GM19467 (cell line): ENCODE results near the gene ANO10.

Experiments used
- ATAC-seq: cut with Tn5 transposase; IDR thresholded peaks from one replicate; pipeline ENCODE4 v1.9.1; 2021; ENCODE audit warnings: mild to moderate bottlenecking, moderate library complexity; ENCODE audit not compliant: unreplicated experiment

The ANO10 gene

DNA sequence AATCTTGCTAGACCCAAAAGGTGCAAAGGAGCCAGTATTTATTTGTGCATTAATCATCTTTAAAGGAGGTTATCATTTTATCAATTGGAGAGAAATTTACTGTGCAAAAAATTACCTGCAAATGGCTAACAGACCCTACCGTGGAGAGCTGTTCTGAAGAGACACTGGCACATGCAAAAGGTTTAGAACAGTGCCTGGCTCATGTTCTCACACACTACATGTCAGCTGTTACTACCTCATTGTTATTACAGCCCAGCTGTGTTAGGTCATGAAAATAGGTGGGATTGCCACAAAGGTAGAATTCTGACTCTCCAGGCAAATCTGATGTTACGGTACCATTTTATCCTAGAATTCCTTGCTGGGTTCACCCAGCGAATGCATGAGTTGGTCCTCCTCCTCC lies 198.2 kb downstream of the ANO10 start:
- ATAC-seq: no peak

DNA sequence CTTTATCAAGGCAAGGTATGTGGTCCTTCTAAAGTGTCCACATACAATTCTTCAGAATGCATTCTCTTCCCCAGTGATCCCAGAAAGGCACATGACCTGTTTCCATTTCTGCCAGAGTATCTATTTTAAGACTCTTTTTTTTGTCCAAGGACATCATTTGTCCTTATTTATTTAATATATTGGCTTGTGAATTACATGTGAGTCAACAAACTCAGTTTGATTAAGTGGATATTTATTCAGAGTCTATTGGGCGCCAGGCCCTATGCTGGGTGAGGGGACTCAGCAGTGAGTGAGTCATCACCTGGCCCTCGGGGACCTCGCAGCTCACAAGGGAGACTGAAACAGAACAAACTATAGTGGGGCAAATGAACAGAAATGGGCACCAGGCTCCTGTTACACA lies 198.7 kb downstream of the ANO10 start:
- ATAC-seq: no peak

DNA sequence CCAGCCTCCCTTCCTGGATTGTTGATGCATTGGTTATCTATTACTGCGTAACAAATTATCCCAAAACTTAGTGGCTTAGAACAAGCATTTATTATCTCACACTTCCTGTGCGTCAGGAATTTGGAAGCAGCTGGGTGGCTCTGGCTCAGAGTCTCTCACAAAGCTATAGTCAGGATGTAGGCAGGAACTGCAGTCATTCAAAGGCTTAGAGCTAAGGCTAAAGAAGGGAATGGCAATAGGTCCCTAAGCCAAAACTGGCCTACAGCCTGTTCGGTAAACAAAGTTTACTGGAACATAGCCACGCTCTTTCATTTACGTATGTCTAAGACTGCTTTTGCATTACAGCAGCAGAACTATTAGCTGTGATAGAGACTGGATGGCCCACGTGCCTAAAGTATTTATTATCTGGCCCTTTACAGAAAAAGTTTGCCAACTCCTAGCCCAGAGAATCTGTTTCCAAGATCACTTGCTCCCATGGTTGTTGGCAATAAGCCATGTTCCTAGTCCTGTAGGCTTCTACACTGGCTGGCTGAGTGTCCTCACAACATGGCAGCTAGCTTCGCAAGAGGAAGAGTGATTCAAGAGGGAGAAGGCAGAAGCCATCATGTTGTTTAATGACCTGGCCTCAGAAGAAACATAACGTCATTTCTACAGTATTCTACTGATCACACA lies 203.1 kb downstream of the ANO10 start:
- no peak for ATAC-seq

DNA sequence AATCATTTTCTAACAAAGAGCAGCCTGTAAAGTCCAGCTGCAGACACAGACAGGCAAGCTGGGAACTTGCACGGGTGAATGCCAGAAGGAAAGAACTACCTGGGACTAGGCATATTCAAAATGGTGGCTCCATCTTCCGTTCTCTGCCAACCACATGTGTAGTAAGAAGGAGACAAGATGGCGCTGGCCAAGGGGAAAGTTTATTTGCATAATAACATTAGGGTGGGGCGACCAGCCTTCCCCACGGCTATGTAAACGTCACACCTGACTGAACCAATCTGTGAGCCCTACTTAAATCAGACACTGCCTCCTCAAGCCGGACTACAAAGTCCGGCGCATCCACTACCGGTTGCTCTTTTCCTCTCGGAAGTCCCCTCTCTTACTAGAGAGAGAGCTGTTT lies 204.7 kb downstream of the ANO10 start:
- ATAC-seq: no peak

DNA sequence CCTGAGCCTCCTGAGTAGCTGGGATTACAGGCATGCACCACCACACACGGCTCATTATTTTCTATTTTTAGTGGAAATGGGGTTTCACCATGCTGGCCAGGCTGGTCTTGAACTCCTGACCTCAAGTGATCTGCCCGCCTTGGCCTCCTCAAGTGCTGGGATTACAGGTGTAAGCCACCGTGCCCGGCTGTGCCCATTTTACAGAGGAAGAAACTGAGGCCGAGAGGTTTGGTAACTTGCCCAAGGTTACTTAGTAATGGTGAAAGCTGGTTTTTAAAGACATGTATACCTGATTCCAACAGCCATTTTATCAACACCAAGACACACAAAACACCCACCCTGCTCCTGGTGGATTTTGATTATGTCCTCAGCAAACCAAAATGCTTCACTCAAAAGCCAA lies 206.7 kb downstream of the ANO10 start:
- no peak for ATAC-seq

DNA sequence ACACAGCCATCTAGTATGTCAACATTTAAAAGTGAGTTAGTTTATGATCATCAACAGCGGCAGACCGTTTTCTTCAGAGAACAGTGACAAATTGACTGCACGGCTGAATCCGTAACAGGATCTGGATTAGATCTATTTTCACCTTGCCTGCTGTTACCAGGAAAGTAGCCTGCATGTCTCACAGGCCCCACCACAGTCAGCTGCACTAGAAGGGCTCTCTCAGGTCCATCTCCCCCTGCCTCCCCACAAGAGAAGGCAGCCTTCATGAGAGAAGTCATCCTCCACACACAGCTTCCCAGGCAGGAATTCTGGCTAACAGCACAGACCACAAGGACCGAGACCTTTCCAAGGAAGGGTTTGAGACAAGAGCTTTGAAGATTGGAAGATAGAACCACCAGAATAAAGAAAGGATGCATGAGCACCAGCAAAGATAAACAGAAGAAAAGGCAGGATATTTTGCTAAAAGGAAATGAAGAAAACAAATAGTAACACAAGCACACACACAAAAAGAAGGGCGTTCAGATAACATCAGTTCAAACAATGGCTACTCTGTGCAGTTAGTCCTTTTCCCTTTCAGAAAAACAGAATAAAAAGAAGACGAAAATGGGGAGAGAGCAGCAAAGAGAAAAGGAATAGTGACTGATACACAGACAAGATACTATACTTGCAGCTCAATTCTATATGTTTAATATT lies 208.0 kb downstream of the ANO10 start:
- no peak for ATAC-seq

DNA sequence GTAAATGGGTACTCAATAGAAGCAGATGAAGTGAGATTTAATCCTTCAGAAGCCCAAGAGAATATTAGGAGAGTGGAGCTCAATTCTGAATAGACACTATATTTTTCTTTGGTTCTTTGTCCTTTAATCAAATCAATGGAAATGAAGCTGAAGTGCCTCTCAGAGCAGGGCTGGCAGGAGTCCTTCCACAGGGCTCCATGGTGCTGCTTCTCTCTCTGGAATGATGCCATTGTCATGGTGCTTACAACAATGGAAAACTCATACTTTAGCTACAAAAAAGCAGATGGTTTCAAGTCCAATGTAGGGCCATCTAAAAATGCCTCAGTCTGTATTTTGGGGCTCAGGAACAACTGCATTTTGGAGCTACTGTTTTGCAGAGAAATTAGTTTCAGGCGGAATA lies 210.4 kb downstream of the ANO10 start:
- no peak for ATAC-seq

DNA sequence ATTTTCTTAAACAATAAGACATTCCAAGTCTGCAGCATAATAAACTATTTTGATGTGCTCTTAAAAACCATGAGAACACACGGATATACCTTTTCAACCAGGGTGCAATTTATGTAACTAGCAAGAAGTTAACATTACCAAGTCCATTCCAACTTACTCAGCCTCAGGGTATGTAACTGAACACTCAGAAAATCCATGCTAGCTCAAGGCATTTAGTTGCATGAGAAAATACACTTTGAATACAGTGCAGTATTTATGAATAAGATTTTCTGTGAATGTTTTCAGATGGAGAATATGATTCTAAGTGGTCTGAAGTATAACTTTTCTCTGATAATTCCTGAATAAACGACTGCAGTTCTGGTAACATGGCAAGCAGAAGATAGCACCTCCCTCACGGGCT lies 211.2 kb downstream of the ANO10 start:
- ATAC-seq: no peak

DNA sequence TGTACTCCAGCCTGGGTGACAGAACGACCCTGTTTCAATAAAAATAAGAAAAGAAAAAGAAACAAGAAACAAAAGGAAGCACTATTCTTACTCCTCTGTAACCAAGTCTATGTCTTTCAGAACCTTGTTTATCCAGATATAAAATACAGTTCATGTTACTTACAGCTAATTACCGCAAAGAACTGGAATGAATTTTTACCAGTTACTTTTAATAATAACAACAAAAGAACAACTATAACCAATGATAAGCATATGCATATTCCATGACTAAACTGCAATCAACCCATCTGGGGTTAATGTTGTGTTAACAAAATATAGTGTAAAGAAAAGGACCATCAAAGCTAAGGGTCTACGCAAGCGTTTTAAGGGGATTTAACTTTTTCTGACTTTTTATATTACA lies 212.3 kb downstream of the ANO10 start:
- no peak for ATAC-seq

DNA sequence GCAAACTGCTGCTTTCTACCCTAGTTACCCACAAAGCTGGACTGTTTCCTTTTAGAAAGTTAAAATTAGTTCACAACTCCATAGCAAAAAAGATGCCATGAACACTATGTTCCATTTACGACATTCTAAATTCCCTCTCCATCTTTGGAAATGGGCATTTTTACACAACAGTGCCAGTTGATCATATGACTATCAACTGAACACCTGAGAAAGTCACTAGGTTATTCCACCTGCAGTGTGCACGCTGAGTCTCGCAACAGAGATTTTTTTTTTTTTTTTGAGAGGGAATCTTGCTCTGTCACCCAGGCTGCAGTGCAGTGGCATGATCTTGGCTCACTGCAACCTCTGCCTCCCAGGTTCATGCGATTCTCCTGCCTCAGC lies 215.2 kb downstream of the ANO10 start:
- no peak for ATAC-seq

DNA sequence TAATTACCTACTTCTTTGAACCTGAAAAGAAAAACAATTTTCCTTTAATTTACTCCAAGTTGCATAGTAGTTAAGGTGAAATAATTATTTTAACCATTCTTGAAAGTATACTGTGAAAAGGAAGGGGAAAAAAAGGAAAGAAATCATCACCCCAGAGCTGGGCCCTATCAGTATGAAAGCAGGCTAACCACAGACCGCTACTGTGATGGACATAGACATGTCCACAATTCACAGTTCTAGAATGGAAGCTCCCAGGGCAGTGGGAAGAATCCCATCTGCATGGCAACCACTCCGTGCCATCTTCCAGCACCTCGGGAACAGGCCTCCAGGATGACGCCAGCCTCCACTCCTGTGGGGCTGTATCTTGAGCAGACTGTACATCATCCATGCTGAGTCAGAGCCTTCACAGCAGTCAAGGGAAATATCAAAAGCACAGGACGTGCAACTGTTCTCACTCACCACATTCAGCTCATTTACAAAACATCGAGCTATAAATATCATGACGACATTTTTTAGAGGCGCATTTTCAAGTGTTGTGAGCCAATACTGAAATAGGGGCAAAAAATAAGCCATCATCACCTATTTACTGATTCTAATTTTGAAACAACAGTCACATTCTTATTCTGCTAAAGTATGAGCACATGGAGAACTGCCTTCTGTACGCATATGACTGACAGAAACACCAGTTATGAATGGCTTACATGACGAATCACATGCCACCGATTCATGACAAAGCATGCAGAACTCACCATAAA lies 215.7 kb downstream of the ANO10 start:
- ATAC-seq: no peak

DNA sequence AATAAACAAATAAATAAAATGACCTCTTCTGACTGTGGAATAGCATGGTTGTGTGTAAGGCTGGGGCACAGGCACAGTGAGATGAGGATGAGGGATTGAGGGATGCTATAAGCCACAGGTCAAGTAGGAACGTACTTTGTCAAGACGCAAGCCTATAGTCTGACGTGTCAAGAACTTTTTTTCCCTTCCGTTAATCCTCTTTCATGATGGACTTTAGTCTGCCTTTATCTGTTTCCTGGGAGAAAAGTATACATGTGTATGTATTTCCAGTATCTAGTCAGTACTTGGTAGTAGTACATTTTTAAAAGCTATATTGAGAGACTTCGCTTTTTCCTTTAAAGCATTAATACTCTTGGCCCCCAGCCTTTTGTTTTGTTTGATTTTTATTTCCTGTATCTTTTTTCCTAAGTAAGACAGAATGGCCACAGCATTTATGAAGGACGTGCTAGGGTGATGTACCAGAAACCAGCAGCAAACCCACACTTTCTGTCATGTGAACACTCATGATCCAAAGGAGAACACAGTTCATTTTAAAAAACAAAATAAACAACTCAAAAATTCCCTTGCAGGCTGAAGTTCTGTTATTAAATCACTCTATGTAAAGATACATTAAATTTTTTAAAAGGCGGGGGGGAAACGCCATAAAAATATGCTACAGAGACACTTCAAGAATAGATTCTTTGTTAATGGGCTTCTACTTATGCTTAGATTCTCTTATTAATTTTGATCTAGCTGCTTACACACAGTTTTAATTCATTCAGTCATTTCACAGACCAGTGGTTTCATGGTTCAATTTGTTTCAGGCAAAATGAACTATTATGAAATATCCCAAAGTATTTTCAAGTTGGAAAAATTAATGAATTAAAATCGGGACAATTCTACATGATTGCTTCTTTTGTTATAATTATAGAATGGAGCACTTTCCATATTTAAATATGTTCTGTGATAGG lies 220.8 kb downstream of the ANO10 start:
- ATAC-seq: no peak

DNA sequence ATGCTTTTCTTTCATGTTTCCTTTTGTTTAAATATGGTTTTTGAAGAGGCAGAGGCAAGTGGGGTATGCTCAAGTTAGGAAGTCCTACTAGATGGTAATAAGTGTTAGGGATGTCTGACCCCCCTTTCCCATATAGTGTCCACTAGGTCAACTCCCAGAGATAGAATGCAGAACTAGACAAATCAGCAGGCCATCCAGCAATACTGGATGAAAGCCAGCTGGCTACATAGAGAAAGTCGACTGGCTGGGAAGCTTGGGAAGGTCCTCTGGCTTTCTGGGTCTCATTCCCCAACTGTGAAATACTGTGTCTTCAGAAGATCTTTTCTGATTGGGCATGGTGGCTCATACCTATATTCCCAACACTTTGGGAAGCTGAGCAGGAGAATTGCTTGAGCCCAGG lies 221.6 kb downstream of the ANO10 start:
- ATAC-seq: no peak

DNA sequence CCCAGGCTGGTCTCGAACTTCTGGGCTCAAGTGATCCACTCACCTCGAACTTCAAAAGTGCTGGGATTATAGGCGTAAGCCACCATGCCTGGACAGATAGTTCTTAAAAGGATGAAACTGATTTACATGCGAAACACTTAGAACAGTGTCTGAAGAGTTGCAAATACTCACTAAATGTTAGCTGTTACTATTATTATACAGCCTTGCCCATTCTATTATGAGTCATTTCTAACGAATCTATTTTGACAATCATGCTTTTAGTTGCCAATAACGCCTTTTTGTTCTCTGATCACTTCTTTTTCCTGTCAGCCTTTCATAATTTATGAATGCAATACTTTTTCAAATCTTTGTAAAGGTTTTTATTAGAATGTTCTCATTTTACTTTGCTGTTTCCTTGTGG lies 222.8 kb downstream of the ANO10 start:
- ATAC-seq: no peak

DNA sequence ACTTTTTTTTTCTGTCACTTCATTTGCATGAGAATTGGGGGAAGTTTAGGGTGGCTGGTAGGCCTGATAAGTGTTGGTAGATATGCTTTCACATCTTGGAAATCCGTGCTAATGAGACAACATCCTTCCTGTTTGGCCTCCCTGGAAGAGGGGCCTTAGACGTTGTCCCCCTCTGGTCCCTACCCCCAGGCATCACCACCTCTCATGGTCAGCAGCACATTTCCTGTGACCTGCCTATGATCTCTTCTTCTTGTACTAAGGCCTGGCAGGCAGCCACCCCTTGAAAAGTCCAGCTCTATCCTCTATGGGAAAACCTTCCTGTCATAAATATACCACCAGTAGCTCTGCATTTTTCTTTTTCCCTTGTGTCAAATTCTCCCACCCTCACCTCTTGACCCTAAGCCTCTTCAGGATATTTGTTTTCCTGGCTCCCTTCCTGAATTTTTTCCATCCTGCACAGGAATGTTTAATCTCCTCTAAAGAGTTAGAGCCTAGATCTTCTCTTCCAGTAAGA lies 227.7 kb downstream of the ANO10 start:
- no peak for ATAC-seq

DNA sequence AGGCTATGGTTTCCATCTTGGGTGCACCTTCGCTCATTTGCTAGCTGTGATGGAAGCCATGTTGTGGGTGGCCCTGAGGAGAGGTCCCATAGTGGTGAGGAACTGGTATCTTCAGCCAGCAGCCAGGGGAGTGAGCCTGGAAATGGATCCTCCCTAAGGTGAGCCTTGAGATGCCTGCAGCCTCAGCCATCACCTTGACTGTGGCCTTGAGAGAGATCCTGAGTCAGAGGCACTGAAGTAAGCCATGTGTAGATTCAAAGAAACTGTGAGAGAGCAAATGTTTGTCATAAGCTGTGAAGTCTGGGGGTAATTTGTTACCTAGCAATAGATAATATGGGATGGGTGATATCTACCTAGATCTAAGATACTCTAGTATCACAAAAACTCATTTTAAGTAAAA lies 230.2 kb downstream of the ANO10 start:
- no peak for ATAC-seq

DNA sequence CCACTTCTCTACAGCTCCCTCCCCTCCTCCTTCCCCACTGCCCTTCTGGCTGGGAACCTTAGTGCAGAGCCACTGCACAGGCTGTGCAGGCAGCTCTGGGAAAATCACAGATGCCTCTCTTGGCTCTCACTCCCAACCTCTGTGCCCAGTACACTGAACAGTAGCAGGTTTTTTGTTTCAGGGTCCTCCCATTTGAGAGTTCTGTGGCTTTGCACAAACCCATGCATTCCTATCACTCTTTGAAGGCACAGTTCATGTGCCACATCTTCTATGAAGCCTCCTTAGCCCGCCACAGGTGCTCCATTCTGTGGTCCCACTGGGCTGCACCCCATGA lies 231.6 kb downstream of the ANO10 start:
- no peak for ATAC-seq

DNA sequence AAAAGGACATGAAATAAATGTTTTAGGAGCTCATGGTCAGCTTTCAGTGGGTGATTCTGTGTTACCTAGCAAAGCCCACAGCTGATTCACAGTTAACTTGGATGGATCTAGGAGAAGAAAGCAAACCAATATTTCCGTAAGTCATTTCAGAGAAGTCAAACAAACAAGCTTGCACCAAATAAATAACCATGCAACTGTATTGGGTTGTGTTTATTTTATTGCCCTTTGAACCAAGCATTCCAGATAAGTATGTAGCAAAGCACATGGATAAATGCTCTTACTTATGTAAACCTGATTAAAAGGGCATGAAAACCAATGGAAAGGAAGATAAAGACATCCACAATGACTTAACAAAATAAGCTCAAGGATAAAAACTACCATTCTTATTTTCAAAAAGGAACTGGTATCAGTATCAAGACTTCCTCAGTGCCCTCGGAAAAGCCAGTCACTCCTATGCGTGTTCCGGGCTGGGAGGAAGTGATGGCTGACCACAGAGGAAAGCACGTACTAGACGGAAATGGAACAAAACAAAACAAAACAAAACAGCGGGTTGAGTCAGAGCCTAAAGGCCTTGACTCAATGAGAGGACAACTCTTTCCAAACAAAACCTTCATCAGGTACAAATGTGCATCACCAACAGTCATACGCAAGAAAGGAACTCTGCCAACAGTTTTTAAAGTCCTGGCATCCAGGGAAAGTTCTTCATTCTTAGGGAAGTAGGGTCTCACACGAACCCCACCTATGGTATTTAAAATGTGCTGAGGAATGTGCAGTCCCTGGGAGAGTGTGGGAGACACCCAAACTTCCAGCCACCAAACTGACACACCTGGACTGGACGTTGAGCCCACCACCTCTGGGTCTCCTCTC lies 232.2 kb downstream of the ANO10 start:
- no peak for ATAC-seq

DNA sequence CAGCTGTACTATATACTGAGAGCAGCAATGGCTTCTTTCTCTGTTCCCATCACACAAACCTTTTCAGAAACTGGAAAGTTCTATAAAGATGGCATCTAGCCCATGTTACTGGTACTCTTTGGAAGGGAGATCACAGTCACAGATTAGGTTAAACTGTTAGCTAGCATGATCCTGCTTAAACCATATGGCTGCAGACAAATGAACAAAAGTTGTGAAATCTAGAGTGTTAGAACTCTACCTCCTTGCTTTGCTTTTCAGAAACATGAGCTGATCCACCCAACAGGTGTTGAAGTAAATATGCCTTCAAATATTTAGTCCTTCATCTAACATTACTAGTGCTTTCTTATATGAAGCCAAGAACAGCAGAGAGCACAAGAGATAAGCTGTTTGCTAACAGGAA lies 232.9 kb downstream of the ANO10 start:
- no peak for ATAC-seq

DNA sequence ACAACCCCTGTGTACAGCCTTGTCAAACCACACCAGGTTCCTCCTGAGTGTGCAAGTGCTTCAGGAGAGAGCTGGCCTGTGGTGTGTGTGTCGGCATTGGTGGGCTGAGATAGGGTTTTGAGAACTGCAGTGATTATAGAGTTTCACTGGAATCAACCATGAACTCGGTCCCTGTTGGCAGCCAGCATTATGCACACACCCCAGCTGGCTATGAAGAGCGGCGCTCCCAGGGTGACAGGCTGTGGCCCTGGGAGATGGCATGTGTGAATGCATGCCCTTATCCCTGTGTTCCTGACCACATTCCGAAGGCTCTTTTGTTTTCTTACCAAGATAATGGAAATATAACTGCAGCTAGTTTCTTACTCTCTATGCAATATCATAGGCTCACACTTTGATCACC lies 233.6 kb downstream of the ANO10 start:
- ATAC-seq: no peak
